ENCODE measurements around the gene ZNF837. TPM values are rescaled to one million over a fixed set of nuclear protein-coding genes. Genes with fewer than 3 reads are reported as not detected.

ZNF837 gene
- polyA plus RNA-seq, 1 donor (not counting 4 experiments of a cell fraction or from before 2014, with no cell fraction given): 0.29 TPM

- H3K79me2 ChIP-seq (ENCODE audit: control insufficient read depth, insufficient read depth, low read length): no peaks in the 10 kb centered on the region
- H3K4me2 ChIP-seq (ENCODE audit: control insufficient read depth, extremely low read depth, insufficient read depth, low read depth, low read length): no peak overlapping the region
- H3K36me3 ChIP-seq (ENCODE audit: control insufficient read depth in 2 of 2, extremely low read depth in 1 of 2, insufficient read depth in 2 of 2, low read length in 2 of 2): no peaks in the 10 kb centered on the region
- H3K4me3 ChIP-seq (ENCODE audit: control insufficient read depth in 2 of 3, extremely low read depth in 1 of 3, insufficient read depth in 2 of 3, low read depth in 1 of 3, low read length in 3 of 3): no peak overlapping the region
- dilution Hi-C loops (cut with MboI; ENCODE audit: extremely low pct_ligation_motif_present, low sequenced_read_pairs): no loop called here
- peaks cover 2% of the 10 kb centered on the region for H3K4me1 ChIP-seq (ENCODE audit: control insufficient read depth, extremely low read depth, insufficient read depth, low read length)
- H3K9me3 ChIP-seq (ENCODE audit: control insufficient read depth, low read depth, low read length): no peaks in the 10 kb centered on the region
- no peaks in the 10 kb centered on the region for H3K27me3 ChIP-seq (ENCODE audit: control insufficient read depth, extremely low read depth, insufficient read depth, low read length)
- no peak overlapping the region for H3K9ac ChIP-seq (ENCODE audit: control insufficient read depth, extremely low read depth, insufficient read depth, low read length)
- no peak overlapping the region for H3K27ac ChIP-seq (ENCODE audit: control insufficient read depth, insufficient read depth, low read length)
- TF ChIP-seq, protein P1, sequence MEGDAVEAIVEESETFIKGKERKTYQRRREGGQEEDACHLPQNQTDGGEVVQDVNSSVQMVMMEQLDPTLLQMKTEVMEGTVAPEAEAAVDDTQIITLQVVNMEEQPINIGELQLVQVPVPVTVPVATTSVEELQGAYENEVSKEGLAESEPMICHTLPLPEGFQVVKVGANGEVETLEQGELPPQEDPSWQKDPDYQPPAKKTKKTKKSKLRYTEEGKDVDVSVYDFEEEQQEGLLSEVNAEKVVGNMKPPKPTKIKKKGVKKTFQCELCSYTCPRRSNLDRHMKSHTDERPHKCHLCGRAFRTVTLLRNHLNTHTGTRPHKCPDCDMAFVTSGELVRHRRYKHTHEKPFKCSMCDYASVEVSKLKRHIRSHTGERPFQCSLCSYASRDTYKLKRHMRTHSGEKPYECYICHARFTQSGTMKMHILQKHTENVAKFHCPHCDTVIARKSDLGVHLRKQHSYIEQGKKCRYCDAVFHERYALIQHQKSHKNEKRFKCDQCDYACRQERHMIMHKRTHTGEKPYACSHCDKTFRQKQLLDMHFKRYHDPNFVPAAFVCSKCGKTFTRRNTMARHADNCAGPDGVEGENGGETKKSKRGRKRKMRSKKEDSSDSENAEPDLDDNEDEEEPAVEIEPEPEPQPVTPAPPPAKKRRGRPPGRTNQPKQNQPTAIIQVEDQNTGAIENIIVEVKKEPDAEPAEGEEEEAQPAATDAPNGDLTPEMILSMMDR (optimal IDR thresholded peaks at IDR 0.05 in 1 of 3, IDR thresholded peaks at IDR 0.05 in 1 of 3, conservative IDR thresholded peaks at IDR 0.05 in 1 of 3; ENCODE audit: extremely low read depth in 1 of 3, insufficient read depth in 2 of 3, low read length in 3 of 3): no peak
- no peak for TF ChIP-seq EZH2 (IDR thresholded peaks at IDR 0.05; ENCODE audit: low read length)
- no peaks in the 10 kb centered on the region for H3K9me1 ChIP-seq (ENCODE audit: control insufficient read depth, extremely low read depth, insufficient read depth, low read length)
- no peak overlapping the region for H2AFZ ChIP-seq (ENCODE audit: control insufficient read depth, low read length)
- FAIRE-seq: no peak
- no peak for DNase-seq (ENCODE audit: low read depth, low spot score)
- no peaks in the 10 kb centered on the region for H4K20me1 ChIP-seq (ENCODE audit: control insufficient read depth, extremely low read depth, insufficient read depth, low read length)
Measured at GRCh38 chr19:58366585-58367430, 14.0 kb downstream of the ZNF837 start.

- H3K27me3 ChIP-seq (ENCODE audit: control insufficient read depth, extremely low read depth, insufficient read depth, low read length): no peaks in the 10 kb centered on the region
- no peaks in the 10 kb centered on the region for H3K9me3 ChIP-seq (ENCODE audit: control insufficient read depth, low read depth, low read length)
- H3K9ac ChIP-seq (ENCODE audit: control insufficient read depth, extremely low read depth, insufficient read depth, low read length): no peak overlapping the region
- no peaks in the 10 kb centered on the region for H4K20me1 ChIP-seq (ENCODE audit: control insufficient read depth, extremely low read depth, insufficient read depth, low read length)
- TF ChIP-seq, protein P1 (optimal IDR thresholded peaks at IDR 0.05 in 1 of 3, IDR thresholded peaks at IDR 0.05 in 1 of 3, conservative IDR thresholded peaks at IDR 0.05 in 1 of 3; ENCODE audit: extremely low read depth in 1 of 3, insufficient read depth in 2 of 3, low read length in 3 of 3): no peak
- TF ChIP-seq EZH2 (IDR thresholded peaks at IDR 0.05; ENCODE audit: low read length): no peak
- H3K27ac ChIP-seq (ENCODE audit: control insufficient read depth, insufficient read depth, low read length): no peak overlapping the region
- no peaks in the 10 kb centered on the region for H3K9me1 ChIP-seq (ENCODE audit: control insufficient read depth, extremely low read depth, insufficient read depth, low read length)
- H3K36me3 ChIP-seq (ENCODE audit: control insufficient read depth in 2 of 2, extremely low read depth in 1 of 2, insufficient read depth in 2 of 2, low read length in 2 of 2): no peaks in the 10 kb centered on the region
- no peak for FAIRE-seq
- H3K4me3 ChIP-seq (ENCODE audit: control insufficient read depth in 2 of 3, extremely low read depth in 1 of 3, insufficient read depth in 2 of 3, low read depth in 1 of 3, low read length in 3 of 3): no peak overlapping the region
- H2AFZ ChIP-seq (ENCODE audit: control insufficient read depth, low read length): no peak overlapping the region
- no peaks in the 10 kb centered on the region for H3K79me2 ChIP-seq (ENCODE audit: control insufficient read depth, insufficient read depth, low read length)
- no peak overlapping the region for H3K4me2 ChIP-seq (ENCODE audit: control insufficient read depth, extremely low read depth, insufficient read depth, low read depth, low read length)
- H3K4me1 ChIP-seq (ENCODE audit: control insufficient read depth, extremely low read depth, insufficient read depth, low read length): peaks cover 7% of the 10 kb centered on the region
- dilution Hi-C loops (cut with MboI; ENCODE audit: extremely low pct_ligation_motif_present, low sequenced_read_pairs): no loop called here
- no peak for DNase-seq (ENCODE audit: low read depth, low spot score)
Measured at GRCh38 chr19:58364146-58364545, 16.7 kb downstream of the ZNF837 start.
